B cell (primary cell): Measurements from ENCODE around the gene CLCA1.

ENCODE experiments used
- CTCF ChIP-seq: fragments of 200-600 bp; IDR thresholded peaks from one replicate; pipeline ENCODE4 v1.8.0; 2022; ENCODE audit warnings: antibody characterized with exemption, mild to moderate bottlenecking
- EZH2 ChIP-seq: IDR thresholded peaks from 2 replicates; pipeline ENCODE4 v1.6.1; 2012; ENCODE audit warnings: borderline replicate concordance, low read depth, mild to moderate bottlenecking, moderate library complexity, low read length; ENCODE audit not compliant: insufficient read depth, poor library complexity, severe bottlenecking

DNA sequence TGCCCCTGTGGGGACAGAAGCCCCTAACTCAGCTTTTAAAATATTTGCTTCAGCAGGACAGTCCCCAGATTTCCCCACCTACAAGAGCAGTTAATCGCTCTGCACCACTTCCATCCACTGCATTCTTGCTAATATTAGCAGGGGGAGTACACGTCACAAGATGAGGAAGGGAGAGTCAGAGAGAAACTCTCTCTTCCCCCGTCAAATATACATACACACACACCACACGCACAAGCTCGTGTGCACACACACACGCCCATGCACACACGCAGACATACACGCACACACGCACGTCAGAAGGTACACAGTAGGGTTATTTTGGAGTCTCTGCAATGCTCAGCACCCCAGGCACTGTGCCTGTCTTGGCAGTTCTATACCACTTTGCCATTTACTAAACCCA lies 2.1 kb downstream of the CLCA1 start:
- TF ChIP-seq CTCF (no peak), EZH2 (no peak)
